HG03097 (cell line): ENCODE measurements around the gene ZNF185.

ENCODE experiments used
- ATAC-seq: cut with Tn5 transposase; IDR thresholded peaks from one replicate; pipeline ENCODE4 v1.9.1; 2021; ENCODE audit not compliant: unreplicated experiment, low FRiP score

ZNF185 gene

GRCh38 chrX:152945021-152945979 lies 47.4 kb downstream of the ZNF185 start:
- ATAC-seq = no peak

GRCh38 chrX:152946681-152947080 lies 48.8 kb downstream of the ZNF185 start:
- ATAC-seq = no peak
